ENCODE data around the gene PRSS1. TPM values are rescaled to one million over a fixed set of nuclear protein-coding genes. Genes with fewer than 3 reads are reported as not detected.
A peak's percentile ranks its signal among the peaks of the same experiment; 100 is the strongest.

The PRSS1 gene
- total RNA-seq, 2 experiments from 2014 or later = not detected

- Histone ChIP-seq H3K4me3 (ENCODE audit: low read length) (peak overlapping the region; percentile 91), H3K4me1 (ENCODE audit: insufficient read depth, low read length) (peaks cover 46% of the 10 kb centered on the region), H3K27ac (ENCODE audit: low read depth in 1 of 2, low read length in 2 of 2) (peak overlapping the region; percentile 69 to 99), H3K9me3 (ENCODE audit: control insufficient read depth in 1 of 2, insufficient read depth in 1 of 2, low read length in 2 of 2) (no peaks in the 10 kb centered on the region), H3K27me3 (ENCODE audit: control insufficient read depth in 1 of 2, insufficient read depth in 2 of 2, low read length in 2 of 2) (no peaks in the 10 kb centered on the region), H3K36me3 (ENCODE audit: insufficient read depth, low read length) (peaks cover 58% of the 10 kb centered on the region)
- H3K36me3 Mint-ChIP-seq (ENCODE audit: low read depth) = peaks cover 90% of the 10 kb centered on the region
- peaks cover 48% of the 10 kb centered on the region for H3K4me1 Mint-ChIP-seq (ENCODE audit: low read depth)
- TF ChIP-seq CTCF (IDR thresholded peaks at IDR 0.05) = no peak
- no peaks in the 10 kb centered on the region for H3K9me3 Mint-ChIP-seq
- peak overlapping the region; percentile 98 for H3K27ac Mint-ChIP-seq
- ATAC-seq (ENCODE audit: poor library complexity) (no peak), DNase-seq (peak in 2 of 14 experiments; percentile 9 to 18)
- ChIA-PET POLR2A (interaction anchor here (0.8 to 30.9 kb wide), 8 partner anchors 1 to 471 kb away, joined by 3 to 5733 read pairs (median 4); partner anchors contain the start of gene EPHB6), CTCF (interaction anchor here (14.4 kb wide), 1 partner anchor 17 kb away, joined by 135 read pairs; no protein-coding TSS in a partner anchor)
- H3K27me3 Mint-ChIP-seq = no peaks in the 10 kb centered on the region
- intact Hi-C loops (cut with DNase I, micrococcal nuclease) = no loop called here
- peak overlapping the region; percentile 97 for H3K4me3 Mint-ChIP-seq
Observed at GRCh38 chr7:142792593-142792992, 43.3 kb downstream of the PRSS1 start.

- Histone ChIP-seq H3K27me3 (ENCODE audit: control insufficient read depth in 1 of 2, insufficient read depth in 2 of 2, low read length in 2 of 2) (no peaks in the 10 kb centered on the region), H3K36me3 (ENCODE audit: insufficient read depth, low read length) (peaks cover 62% of the 10 kb centered on the region), H3K4me1 (ENCODE audit: insufficient read depth, low read length) (peaks cover 46% of the 10 kb centered on the region), H3K4me3 (ENCODE audit: low read length) (peak overlapping the region; percentile 91), H3K9me3 (ENCODE audit: control insufficient read depth in 1 of 2, insufficient read depth in 1 of 2, low read length in 2 of 2) (no peaks in the 10 kb centered on the region), H3K27ac (ENCODE audit: low read depth in 1 of 2, low read length in 2 of 2) (peak overlapping the region; percentile 69 to 99)
- peak overlapping the region; percentile 97 for H3K4me3 Mint-ChIP-seq
- intact Hi-C loops (cut with DNase I, micrococcal nuclease) = no loop called here
- H3K9me3 Mint-ChIP-seq = no peaks in the 10 kb centered on the region
- ATAC-seq (ENCODE audit: poor library complexity) = no peak
- no peak for TF ChIP-seq CTCF (IDR thresholded peaks at IDR 0.05)
- DNase-seq = peak in 1 of 14 experiments; percentile 2
- peaks cover 90% of the 10 kb centered on the region for H3K36me3 Mint-ChIP-seq (ENCODE audit: low read depth)
- H3K4me1 Mint-ChIP-seq (ENCODE audit: low read depth) = peaks cover 53% of the 10 kb centered on the region
- H3K27me3 Mint-ChIP-seq = no peaks in the 10 kb centered on the region
- CTCF ChIA-PET = interaction anchor here (14.4 kb wide), 1 partner anchor 16 kb away, joined by 135 read pairs; no protein-coding TSS in a partner anchor
- POLR2A ChIA-PET = interaction anchor here (0.8 to 30.9 kb wide), 13 partner anchors 1 to 489 kb away, joined by 3 to 5733 read pairs (median 4); partner anchors contain the start of gene EPHB6
- peak overlapping the region; percentile 98 for H3K27ac Mint-ChIP-seq
Observed at GRCh38 chr7:142793156-142793555, 43.9 kb downstream of the PRSS1 start.

GRCh38 chr7:142795339-142795863 lies 46.1 kb downstream of the PRSS1 start:
- intact Hi-C loops (cut with DNase I, micrococcal nuclease) = loop anchor here (1.0 to 5.0 kb wide), 2 partner anchors 8 to 473 kb away; no protein-coding TSS in a partner anchor
- Histone ChIP-seq H3K9me3 (ENCODE audit: control insufficient read depth in 1 of 2, insufficient read depth in 1 of 2, low read length in 2 of 2) (no peaks in the 10 kb centered on the region), H3K27me3 (ENCODE audit: control insufficient read depth in 1 of 2, insufficient read depth in 2 of 2, low read length in 2 of 2) (no peaks in the 10 kb centered on the region), H3K4me1 (ENCODE audit: insufficient read depth, low read length) (peaks cover 63% of the 10 kb centered on the region), H3K36me3 (ENCODE audit: insufficient read depth, low read length) (peaks cover 66% of the 10 kb centered on the region), H3K27ac (ENCODE audit: low read depth in 1 of 2, low read length in 2 of 2) (peak overlapping the region; percentile 95 to 99), H3K4me3 (ENCODE audit: low read length) (peak overlapping the region; percentile 100)
- ChIA-PET CTCF (interaction anchor here (14.4 kb wide), 1 partner anchor 14 kb away, joined by 135 read pairs; no protein-coding TSS in a partner anchor), POLR2A (interaction anchor here (0.6 to 30.9 kb wide), 21 partner anchors 3 to 585 kb away, joined by 3 to 5733 read pairs (median 18); partner anchors contain the start of gene EPHB6)
- peaks cover 90% of the 10 kb centered on the region for H3K36me3 Mint-ChIP-seq (ENCODE audit: low read depth)
- DNase-seq (peak in 12 of 14 experiments; percentile 61 to 83 (median 76)), ATAC-seq (ENCODE audit: poor library complexity) (peak; percentile 48)
- peak overlapping the region; percentile 97 for H3K4me3 Mint-ChIP-seq
- no peaks in the 10 kb centered on the region for H3K9me3 Mint-ChIP-seq
- peaks cover 72% of the 10 kb centered on the region for H3K4me1 Mint-ChIP-seq (ENCODE audit: low read depth)
- peak overlapping the region; percentile 98 for H3K27ac Mint-ChIP-seq
- H3K27me3 Mint-ChIP-seq = no peaks in the 10 kb centered on the region
- no peak for TF ChIP-seq CTCF (IDR thresholded peaks at IDR 0.05)

Data from CD4-positive, alpha-beta T cell (primary cell).